Measurements from ENCODE around the gene PLEKHM3.

PLEKHM3 gene, protein sequence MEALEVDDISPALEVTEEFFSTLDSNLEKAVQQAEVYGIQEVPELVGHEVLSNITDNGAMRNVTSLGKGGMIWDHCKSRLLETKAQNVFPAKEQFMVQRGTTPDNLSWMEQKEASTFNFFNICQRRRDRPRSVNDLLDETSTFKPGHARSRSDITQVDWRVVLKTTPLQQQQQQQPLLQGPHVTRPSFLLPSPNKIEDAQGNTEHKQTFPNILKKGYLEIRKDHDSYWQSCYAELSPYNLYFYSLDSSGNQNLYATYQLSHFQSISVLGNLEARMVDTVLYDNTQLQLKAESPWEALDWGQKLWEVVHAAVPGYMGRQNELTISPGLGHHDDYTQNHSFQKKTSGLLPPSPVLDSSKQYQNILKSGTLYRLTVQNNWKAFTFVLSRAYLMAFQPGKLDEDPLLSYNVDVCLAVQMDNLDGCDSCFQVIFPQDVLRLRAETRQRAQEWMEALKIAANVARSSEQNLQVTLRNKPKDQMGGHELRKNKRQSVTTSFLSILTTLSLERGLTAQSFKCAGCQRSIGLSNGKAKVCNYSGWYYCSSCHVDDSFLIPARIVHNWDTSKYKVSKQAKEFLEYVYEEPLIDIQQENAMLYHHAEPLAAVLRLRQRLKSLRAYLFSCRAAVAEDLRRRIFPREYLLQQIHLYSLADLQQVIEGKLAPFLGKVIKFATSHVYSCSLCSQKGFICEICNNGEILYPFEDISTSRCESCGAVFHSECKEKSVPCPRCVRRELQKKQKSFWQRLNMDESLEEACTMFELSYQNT
- 27.2 to 34.3 reads per million in 2 donors for total RNA-seq

DNA sequence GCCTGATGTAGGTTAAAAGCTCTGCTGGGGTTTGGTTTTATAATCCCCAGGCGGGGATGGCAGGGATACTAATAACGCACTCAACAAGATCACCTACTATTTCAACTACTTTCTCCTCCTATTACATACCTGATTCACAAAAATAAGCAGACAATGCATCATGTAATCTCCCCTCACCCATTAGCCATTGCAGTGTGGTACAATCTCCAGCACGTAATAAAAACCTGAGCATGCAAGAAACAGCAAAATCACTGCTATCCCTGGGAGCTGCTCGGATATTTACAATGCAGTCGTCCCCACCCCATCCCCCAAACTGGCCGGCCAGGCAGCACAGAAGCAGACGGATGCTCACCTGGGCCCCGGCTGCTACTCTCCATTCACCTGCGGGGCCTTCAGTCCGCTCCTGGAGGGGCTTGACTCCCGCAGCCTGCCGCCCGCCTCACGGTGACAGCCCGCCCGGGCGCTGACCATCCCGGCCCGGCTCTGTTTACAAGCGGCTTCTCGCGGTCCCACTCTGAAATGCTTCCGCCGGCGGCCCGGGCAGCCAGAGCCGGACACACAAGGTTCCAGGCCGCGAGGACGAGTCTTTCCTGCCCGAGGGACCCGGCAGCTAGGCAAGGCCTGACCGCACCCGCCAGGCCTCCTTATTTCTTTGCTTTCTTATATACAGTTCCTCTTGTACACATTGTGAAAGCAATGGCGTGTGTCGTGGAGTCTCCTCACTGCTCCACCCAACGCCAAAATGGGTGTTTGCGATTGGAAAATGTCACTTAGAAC is at the start of gene PLEKHM3:
PLEKHM3 (minus strand) TSS at position 491 of the 777 bp plus-strand sequence. CDS start 23,888 bp downstream, outside the sequence.
- peak; percentile 47 for DNase-seq

DNA sequence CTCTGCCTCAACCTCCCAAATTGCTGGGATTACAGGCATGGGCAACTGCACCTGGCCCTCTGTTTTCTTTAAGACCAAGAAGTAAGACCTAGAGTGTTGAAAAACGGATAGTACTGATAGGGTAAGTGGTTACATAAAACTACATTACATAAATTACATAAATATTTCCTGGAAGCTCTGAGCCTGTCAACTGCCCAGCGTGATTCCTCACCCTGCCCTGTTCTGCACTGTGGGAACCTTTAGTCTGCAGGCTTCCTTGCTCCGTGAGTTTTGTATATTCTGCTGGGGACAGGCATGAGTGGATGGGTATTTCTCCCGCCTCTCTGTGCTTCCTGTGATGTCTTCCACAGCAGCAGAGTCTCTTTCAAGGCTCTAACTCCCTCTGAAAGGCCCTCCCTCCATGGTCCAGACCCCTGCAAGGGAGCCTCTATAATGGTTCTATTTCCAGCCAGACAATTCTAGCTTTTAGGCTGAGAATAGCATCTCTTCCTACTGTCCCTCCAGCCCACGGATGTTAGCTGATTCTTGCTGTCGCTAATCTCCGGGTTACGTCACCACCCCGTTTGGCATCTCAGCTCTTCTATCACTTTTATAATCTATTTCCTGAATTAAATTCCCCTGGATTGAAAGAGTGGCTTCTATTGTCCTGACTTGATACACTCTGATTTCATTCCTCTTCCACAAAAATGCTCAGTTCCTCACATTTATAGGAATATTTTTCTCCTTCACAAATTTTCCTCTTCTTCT is 49.5 kb upstream of the PLEKHM3 start:
- DNase-seq: no peak

DNA sequence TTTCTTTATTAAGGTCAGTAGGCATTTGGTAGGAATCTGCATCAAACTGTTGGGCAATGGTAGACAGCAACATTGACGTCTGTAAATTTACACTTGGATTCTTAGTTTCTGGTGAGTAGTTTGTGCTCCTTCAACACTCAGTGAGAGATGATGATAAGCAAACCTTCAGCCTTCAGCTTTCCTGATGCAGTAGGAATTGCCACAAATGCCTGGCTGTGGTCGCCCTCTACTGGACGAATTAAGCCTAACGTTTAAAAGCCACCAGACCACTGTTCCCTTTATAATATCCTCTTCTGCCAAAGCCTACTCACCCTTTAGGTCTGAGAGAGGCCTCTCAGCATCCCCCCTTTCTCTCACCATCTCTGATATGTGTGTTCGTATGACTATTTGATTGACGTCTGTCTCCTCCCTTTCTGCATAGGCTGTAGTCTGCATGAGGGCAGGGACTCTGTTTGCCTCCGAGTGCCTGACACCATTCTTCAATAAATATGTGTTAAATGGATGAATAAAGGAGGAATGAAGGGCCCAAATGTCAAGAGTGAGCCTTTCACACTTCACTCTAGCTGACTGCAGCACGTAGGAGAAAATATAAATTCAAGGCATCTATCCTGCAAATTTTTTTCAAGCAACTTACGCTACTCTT is 47.0 kb upstream of the PLEKHM3 start:
- DNase-seq: no peak

DNA sequence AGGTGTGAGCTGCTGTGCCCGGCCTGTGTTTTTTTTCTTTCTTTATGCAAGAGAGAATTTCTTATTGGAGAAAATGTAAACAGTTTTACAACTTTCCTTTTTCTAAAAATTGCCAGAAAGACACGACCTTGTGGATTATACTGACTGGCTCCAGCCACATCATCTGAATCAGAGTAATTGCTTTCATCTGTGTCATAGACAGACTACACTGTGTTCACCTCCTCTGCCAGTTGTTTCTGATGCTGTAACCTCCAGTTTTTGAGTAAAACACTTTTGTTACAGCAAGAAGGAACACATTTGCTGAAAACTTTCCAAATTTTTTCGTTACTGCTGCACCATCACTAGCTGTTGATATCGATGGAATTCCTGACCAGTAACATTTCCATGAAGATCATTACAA is 43.9 kb upstream of the PLEKHM3 start:
- DNase-seq: no peak

DNA sequence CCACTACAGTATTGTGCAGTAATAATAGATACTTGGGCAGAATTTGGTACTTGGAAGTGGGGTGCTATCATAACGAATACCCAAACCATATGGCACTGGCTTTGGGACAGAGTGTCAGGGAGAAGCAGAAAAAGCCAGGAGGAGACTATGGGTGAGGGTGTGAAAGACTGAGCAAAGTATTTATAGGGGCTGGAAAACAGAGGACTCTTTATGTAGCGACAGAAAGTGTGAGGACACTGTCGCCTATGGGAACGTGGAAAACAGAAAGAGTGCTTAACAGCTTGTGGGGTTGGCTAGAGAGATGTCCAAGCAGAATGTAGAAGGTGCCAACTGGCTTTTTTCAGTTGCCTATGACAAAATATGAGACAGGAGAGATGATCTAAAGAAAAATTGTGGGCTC is 40.7 kb upstream of the PLEKHM3 start:
- DNase-seq: no peak

DNA sequence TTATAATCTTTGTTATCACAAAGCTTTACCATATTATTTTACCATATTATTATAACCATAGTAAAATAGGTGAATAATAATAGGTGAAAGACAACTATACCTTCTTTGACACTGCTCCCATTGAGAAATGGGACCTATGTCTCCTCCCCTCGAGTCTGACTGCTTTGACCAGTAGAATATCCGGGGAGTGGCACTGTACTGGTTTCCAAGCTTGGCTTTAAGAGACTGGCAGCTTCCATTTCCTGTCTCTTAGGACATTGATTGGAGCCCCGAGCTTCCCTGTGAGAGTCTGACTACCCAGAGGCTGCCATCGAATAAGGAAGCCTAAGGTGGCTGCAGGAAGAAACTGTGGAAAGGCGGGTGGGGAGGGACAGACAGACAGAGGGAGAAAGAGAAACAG is 40.1 kb upstream of the PLEKHM3 start:
- DNase-seq: no peak

DNA sequence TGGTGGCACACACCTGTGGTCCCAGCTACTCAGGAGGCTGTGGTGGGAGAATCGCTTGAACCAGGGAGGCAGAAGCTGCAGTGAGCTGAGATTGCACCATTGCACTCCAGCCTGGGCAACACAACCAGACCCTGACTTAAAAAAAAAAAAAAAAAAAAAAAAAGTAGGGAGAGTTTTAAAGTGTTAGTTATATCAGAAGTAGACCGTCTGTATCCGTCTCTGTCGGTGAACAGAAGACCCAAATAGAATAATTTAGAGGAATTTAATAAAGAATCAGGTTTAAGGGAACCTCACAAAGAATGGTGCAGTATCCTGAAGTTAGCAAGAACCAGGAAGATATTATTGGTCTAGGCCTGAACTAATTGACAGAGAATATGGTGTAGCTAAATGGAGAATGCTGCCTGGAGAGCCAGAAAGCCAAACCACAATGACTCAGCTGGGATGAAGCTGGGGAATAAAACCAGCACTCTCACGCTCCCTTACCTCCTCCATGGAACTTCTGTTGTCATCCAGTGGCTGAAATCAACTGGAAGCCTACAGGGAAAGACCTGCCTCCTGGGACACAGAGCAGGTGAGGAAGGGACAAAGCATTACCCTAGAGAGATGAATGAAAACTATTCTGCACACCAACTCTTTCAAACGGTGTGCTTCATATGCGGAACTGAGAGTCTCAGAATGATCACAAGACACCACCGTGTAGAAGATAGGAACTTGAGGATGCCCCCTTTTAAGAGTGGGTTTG is 39.1 kb upstream of the PLEKHM3 start:
- DNase-seq: no peak

DNA sequence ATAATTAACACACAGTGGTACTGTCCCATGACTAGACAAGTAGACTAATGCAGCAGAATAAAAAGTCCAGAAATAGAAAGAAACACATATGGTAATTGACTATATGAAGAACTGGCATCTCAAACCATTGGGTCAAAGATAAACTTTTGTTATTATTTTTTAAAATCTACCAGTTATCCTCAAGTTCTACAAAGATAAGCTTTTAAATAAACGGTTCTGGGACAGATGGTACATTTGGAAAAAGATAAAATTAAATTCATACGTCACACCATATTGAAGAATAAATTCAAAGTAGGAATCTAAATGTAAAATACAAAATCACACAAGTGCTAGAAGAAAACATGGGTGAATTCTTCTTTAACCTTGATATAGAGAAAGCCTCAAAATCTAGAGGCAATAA is 37.6 kb upstream of the PLEKHM3 start:
- DNase-seq: no peak

DNA sequence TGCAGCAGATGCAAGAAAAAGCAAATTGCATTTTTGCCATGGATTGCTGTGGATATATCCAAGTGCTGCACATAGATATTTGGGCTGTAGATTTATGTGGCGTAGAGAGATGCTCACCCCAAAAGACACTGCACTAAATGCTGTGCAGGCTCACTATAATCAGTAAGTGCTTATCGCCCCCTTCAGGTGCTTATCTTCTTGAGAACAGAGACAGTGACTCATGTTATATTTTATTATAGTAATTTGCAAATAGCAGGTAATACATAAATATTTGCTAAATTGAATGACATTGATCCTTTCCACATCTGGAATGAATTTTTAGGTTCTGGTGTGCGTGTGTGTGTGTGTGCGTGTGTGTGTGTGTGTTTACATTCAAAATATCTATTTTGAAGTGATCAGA is 36.8 kb upstream of the PLEKHM3 start:
- no peak for DNase-seq

DNA sequence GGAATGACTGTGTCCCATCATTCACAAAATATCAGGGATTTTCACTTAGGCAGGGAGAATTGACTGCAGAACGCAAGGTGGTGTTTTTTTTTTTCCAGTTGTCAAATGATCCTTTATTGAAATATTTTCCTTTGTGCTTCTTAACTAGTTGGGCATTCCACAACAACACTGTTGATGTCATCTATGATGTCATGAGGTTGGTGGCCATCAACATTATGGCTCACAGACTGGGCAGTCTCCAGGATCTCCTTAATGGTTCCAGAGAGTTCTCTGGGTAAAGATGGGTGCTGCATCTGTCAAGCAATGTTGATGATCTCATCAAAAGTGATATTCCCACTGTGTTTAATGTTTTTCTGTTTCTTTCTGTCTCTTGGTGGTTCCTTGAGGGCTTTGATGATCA is 31.8 kb upstream of the PLEKHM3 start:
- DNase-seq: no peak

DNA sequence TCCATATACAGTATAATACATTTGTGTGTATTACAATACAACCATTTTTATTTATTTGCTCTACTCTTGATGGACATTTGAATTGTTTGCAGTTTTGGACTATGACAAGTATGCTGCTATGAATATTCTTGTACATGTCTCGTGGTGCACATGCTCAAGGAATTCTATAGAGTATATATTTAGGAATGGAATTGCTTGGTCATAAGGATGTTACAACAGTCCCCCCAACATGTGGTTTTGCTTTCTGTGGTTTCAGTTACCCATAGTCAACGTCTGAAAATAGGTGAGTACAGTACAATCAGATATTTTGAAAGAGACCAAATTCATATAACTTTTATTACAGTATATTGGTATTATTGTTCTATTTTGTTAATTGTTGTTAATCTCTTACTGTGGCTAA is 24.1 kb upstream of the PLEKHM3 start:
- DNase-seq: no peak

DNA sequence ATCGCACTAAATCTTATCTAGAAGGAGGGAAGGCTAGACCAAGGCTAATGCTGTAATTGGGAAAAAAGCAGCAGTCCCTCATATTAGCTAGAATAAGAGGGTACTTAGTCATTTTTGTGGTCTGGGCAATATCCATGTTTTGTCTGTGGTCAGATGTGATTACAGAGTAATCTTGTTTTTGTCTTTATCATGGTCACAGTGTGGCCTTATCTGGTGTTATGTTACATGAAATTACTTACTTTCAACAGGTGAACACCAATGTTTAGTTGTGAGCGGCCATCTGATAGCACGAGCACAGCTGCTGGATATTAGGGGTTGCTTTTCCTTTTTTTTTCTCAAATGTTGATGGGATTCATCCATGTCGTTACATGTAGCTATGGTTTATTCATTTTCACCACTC is 23.7 kb upstream of the PLEKHM3 start:
- no peak for DNase-seq

DNA sequence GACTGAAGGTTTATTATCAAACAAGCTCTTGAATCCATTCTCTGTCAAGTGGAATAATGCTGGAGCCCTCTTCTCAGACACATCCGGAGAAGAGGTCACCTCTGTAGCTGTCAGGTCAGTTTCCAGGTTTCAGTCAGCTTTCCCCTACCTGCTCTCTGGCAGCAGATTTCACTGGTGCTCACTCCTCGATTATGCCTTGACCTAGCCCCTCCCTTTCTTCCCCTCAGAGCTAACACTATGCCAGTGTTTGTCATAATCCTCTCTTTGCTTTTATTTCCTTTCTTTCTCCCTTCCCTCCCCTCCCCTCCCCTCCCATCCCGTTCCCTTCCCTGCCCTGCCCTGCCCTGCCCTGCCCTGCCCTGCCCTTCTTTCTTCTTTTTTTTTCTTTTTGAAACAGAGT is 22.5 kb upstream of the PLEKHM3 start:
- DNase-seq: no peak

DNA sequence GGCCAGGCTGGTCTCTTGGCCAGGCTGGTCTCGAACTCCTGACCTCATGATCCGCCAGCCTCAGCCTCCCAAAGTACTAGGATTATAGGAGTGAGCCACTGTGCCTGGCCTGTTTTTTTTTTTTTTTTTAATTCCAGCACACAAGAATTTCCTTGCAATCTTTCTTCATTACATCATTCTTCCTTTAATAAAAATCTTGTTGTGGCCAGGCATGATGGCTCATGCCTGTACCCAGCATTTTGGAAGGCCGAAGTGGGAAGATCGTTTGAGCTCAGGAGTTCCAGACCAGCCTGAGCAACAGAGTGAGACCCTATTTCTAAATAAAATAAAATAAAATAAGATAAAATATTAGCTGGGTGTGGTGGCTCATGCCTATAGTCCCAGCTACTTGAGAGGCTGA is 21.4 kb upstream of the PLEKHM3 start:
- no peak for DNase-seq

DNA sequence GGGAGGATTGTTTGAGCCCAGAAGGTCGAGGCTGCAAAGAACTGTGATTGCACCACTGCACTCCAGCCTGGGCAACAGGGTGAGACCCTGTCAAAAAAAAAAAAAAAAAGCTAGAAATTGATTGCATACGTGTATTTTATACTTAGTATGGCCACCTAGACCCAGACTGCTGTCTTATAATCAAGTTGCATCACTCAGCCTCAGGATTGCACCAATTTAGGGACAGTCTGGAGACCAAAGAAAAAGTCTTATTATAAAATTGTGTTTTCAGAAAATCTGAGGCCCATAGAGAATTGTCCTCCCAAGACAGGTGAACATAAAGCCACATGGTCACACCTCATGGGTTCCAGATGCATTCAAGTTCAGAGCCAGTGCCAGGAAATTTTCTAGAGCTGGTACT is 17.1 kb upstream of the PLEKHM3 start:
- DNase-seq: no peak

DNA sequence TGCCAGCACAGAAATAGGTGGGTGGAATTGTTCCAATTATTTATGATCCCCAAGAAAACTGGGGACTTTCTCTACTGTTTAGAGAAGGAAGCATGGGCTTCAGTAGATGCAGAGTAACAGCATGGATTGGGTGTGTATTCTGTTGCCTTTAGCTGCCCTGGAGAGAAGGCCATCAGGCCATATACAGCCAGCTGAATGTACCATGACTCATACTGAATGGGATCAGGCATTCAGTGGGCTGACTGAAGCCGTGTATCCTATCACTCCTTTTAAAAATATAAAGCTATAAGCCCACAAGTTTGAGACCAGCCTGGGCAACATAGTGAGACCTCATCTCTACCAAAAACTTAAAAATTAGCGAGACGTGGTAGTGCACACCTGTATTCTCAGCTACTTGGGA is 16.7 kb upstream of the PLEKHM3 start:
- no peak for DNase-seq

DNA sequence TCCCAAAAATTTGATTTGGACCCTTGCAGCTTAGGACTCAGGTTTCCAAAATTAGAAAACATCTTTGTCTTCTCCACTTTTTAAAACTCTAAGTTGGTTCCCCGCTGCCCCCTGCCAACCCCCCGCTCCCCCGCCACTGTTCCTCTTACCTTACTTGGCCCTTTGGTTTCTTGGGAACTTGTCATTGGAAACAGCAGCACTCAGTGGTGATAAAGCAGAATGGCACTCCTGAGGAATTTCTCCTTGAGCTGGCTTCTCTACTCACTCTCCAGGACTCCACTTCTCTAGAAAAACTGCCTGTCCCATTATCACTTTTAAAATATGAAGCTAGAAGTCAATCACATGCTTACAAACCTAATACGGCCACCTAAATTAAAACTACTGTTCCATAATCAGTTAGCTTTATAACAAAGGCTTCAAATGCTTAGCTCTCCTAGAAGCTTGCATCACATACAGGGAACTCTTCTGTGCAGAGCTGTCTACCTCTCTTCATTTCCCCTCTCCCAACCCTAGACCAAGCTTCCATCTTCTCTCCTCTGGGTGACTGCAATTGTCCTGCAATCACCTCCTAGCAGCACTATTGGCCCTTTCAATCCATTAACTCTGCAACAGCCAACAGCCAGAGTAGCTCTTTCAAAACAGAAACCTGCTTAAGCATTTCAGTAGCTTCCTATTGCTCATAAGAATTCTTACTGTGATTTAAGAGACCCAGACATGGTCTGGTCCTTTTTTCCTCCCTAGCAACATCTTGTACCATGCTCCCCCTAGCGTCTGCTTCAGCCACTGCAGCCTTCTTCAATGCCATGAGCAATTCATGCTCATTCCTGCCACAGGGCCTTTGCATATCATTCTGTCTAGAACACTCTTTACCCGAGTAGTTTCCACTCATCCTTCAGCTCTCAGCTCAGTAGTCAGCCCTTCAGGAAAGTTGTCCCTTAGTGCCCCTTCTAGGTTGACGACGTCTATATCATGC is 15.2 kb upstream of the PLEKHM3 start:
- DNase-seq: no peak

DNA sequence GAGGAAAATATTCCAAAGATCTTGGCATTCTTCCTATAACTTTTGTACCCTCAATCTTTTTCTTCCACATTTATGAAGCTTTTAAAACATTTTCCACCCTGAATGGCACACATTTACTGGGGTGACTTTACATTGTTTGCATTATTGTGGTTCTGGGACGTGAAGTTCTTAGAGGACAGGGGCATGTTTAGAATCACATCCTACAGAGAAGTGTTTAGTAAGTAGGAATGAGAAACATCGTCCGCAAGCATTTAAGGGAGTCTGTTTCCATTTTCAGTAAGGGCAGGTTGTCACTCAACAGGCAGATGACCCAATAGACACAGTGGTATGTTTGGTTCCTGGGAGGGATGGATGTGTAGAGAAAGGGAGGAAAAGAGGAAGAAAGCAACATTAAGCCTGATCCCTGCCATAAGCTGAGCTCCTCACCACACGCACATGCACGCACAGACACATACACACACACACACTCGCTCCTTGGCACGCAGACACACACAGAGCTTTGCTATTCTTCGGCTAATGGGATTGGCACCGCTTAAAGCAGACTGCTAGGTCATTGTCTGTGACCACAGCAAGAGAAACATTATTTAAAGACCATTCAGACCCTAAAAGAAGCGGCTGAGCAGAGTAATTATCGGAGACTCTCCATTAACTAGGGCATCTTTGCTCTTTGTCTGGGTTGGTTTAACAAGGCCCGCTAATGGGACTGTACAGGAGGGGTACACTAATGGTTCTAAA is 14.2 kb upstream of the PLEKHM3 start:
- DNase-seq: no peak
